OCI-LY1 (cell line): ENCODE results near the gene CTCF.

Experiments used
- H2AFZ ChIP-seq: fragments of 200-600 bp; sonication (generic), shearing (Covaris generic); 2 replicates; pipeline ENCODE4 v1.6.0; 2014; ENCODE audit warnings: antibody characterized with exemption, mild to moderate bottlenecking, low read length
- H3F3A ChIP-seq: fragments of 200-600 bp; sonication (generic), shearing (Covaris generic); 2 replicates; pipeline ENCODE4 v1.6.0; 2014; ENCODE audit warnings: mild to moderate bottlenecking, antibody characterized with exemption, low read length, moderate library complexity; ENCODE audit not compliant: insufficient read depth
- H3K27ac ChIP-seq: fragments of 200-600 bp; sonication (generic); 2 replicates; pipeline ENCODE4 v1.5.1; 2014; ENCODE audit warnings: low read length, mixed run types, mild to moderate bottlenecking, low read depth; ENCODE audit not compliant: poor library complexity, severe bottlenecking
- H3K27me3 ChIP-seq: fragments of 200-600 bp; sonication (generic); 2 replicates; pipeline ENCODE4 v1.6.0; 2014; ENCODE audit warnings: antibody characterized with exemption, mild to moderate bottlenecking, low read length, moderate library complexity; ENCODE audit not compliant: insufficient read depth
- H3K36me3 ChIP-seq: fragments of 200-600 bp; sonication (generic); 2 replicates; pipeline ENCODE4 v1.6.1; 2014; ENCODE audit warnings: mild to moderate bottlenecking, antibody characterized with exemption, low read length, moderate library complexity, mixed read lengths; ENCODE audit not compliant: insufficient read depth
- H3K4me1 ChIP-seq: fragments of 200-600 bp; sonication (generic); 2 replicates; pipeline ENCODE4 v1.5.1; 2014; ENCODE audit warnings: mild to moderate bottlenecking, low read length, moderate library complexity; ENCODE audit not compliant: insufficient read depth, severe bottlenecking
- H3K4me2 ChIP-seq: fragments of 200-600 bp; sonication (generic), shearing (Covaris generic); 2 replicates; pipeline ENCODE4 v1.6.1; 2014; ENCODE audit warnings: low read length
- H3K4me3 ChIP-seq: fragments of 200-600 bp; sonication (generic); 2 replicates; pipeline ENCODE4 v1.5.1; 2014; ENCODE audit warnings: low read length, low read depth, mild to moderate bottlenecking, mixed read lengths; ENCODE audit not compliant: poor library complexity, severe bottlenecking
- H3K79me2 ChIP-seq: fragments of 200-600 bp; shearing (Covaris generic); 2 replicates; pipeline ENCODE4 v1.6.1; 2016; ENCODE audit warnings: mixed run types, low read length, mixed read lengths; ENCODE audit not compliant: insufficient read depth
- H3K9ac ChIP-seq: fragments of 200-600 bp; sonication (generic), shearing (Covaris generic); 2 replicates; pipeline ENCODE4 v1.6.1; 2014; ENCODE audit warnings: mild to moderate bottlenecking, low read length, mixed read lengths
- H3K9me2 ChIP-seq: fragments of 200-600 bp; sonication (generic), shearing (Covaris generic); 2 replicates; pipeline ENCODE4 v1.6.1; 2014; ENCODE audit warnings: low read depth, mild to moderate bottlenecking, low read length, mixed read lengths
- H3K9me3 ChIP-seq: fragments of 200-600 bp; shearing (Covaris generic); 2 replicates; pipeline ENCODE4 v1.6.1; 2014; ENCODE audit warnings: low read length, mixed read lengths
- H4K20me1 ChIP-seq: fragments of 200-600 bp; sonication (generic), shearing (Covaris generic); 2 replicates; pipeline ENCODE4 v1.6.0; 2016; ENCODE audit warnings: mild to moderate bottlenecking, low read length; ENCODE audit not compliant: insufficient read depth
- CTCF ChIP-seq: fragments of 200-600 bp; sonication (generic), shearing (Covaris generic); IDR thresholded peaks from 2 replicates; pipeline ENCODE4 v1.5.1; 2017; ENCODE audit warnings: mild to moderate bottlenecking, antibody characterized with exemption, low read length, moderate library complexity, mixed read lengths
- EZH2 ChIP-seq: fragments of 200-600 bp; sonication (generic), shearing (Covaris generic); IDR thresholded peaks from 2 replicates; pipeline ENCODE4 v1.8.0; 2017; ENCODE audit warnings: borderline replicate concordance, mixed run types, mild to moderate bottlenecking, antibody characterized with exemption, low read length, moderate library complexity, mixed read lengths

The CTCF gene

GRCh38 chr16:67540756-67541155, 21.6 kb upstream of the CTCF start:
- Histone ChIP-seq H3K9me3 (no peaks in the 10 kb centered on the region), H3K79me2 (no peaks in the 10 kb centered on the region), H3K27me3 (peaks cover 6% of the 10 kb centered on the region; the same call in 1 of the 2 replicates), H3K27ac (no peak overlapping the region), H3K36me3 (no peaks in the 10 kb centered on the region; the same call in 1 of the 2 replicates), H3K9me2 (no peaks in the 10 kb centered on the region), H3K4me2 (no peak overlapping the region), H3K9ac (no peak overlapping the region), H3K4me1 (peaks cover 36% of the 10 kb centered on the region), H3K4me3 (no peak overlapping the region), H4K20me1 (no peaks in the 10 kb centered on the region), H2AFZ (no peak overlapping the region), H3F3A (no peaks in the 10 kb centered on the region)
- TF ChIP-seq EZH2 (no peak), CTCF (no peak)

GRCh38 chr16:67541391-67542263, 20.7 kb upstream of the CTCF start:
- Histone ChIP-seq H3K79me2 (no peaks in the 10 kb centered on the region), H3K9ac (no peak overlapping the region), H3K36me3 (no peaks in the 10 kb centered on the region; the same call in 1 of the 2 replicates), H3K9me2 (no peaks in the 10 kb centered on the region), H4K20me1 (no peaks in the 10 kb centered on the region), H3K4me1 (peaks cover 45% of the 10 kb centered on the region), H3K4me3 (no peak overlapping the region), H3F3A (no peaks in the 10 kb centered on the region), H3K9me3 (no peaks in the 10 kb centered on the region), H3K27me3 (peaks cover 6% of the 10 kb centered on the region; the same call in 1 of the 2 replicates), H3K27ac (peak overlapping the region; percentile 5), H3K4me2 (no peak overlapping the region), H2AFZ (no peak overlapping the region)
- TF ChIP-seq CTCF: no peak
- TF ChIP-seq EZH2: no peak

- no peaks in the 10 kb centered on the region for H3K9me3 ChIP-seq
- TF ChIP-seq EZH2: no peak
- TF ChIP-seq CTCF: no peak
- H3K79me2 ChIP-seq: no peaks in the 10 kb centered on the region
- H3K4me1 ChIP-seq: peaks cover 48% of the 10 kb centered on the region
- no peak overlapping the region for H2AFZ ChIP-seq
- no peaks in the 10 kb centered on the region for H3K9me2 ChIP-seq
- no peaks in the 10 kb centered on the region for H4K20me1 ChIP-seq
- peaks cover 1% of the 10 kb centered on the region; the same call in 1 of the 2 replicates for H3K27me3 ChIP-seq
- no peak overlapping the region for H3K4me3 ChIP-seq
- no peaks in the 10 kb centered on the region; the same call in 1 of the 2 replicates for H3K36me3 ChIP-seq
- no peak overlapping the region for H3K27ac ChIP-seq
- H3K4me2 ChIP-seq: no peak overlapping the region
- H3F3A ChIP-seq: no peaks in the 10 kb centered on the region
- no peak overlapping the region for H3K9ac ChIP-seq
Observed at GRCh38 chr16:67542464-67542863, 19.9 kb upstream of the CTCF start.
